ENCODE data around the gene TPRG1. TPM values are rescaled to one million over a fixed set of nuclear protein-coding genes. Genes with fewer than 3 reads are reported as not detected.

TPRG1 gene
- total RNA-seq, 1 experiment from 2014 or later, result 0.35 TPM

DNA sequence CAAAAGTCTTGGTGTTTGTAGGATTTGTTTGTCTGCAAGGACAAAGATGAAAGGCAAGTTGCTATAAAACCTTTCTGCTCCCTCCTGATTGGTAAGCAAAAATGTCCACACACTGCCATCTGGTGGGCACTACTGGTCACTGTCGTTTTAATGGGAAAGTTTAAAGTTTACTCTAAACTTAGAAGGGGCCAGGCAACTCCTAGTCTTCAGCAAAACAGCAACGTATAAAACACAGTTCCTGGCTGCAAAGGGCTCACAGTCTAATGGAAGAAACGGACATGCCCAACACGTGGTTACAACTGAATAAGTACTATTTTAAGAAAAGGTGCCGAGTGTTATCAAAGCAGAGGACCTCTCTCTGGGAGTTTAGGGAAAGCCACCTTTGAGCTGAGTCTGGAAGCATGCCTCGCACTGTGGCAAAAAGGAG lies 23.7 kb upstream of the TPRG1 start:
- H3K36me3 ChIP-seq (replicated peaks; ENCODE audit: control insufficient read depth, insufficient read depth, low read length), result no peaks in the 10 kb centered on the region
- H3K4me3 ChIP-seq (ENCODE audit: insufficient read depth, low read depth, low read length), result no peak overlapping the region
- DNase-seq, result peak; percentile 35
- H3K27me3 ChIP-seq (ENCODE audit: control insufficient read depth, insufficient read depth, low read length), result no peaks in the 10 kb centered on the region

- Histone ChIP-seq H3K4me3 (ENCODE audit: insufficient read depth, low read depth, low read length) (no peak overlapping the region), H3K36me3 (replicated peaks; ENCODE audit: control insufficient read depth, insufficient read depth, low read length) (no peaks in the 10 kb centered on the region), H3K27me3 (ENCODE audit: control insufficient read depth, insufficient read depth, low read length) (no peaks in the 10 kb centered on the region)
- DNase-seq, result no peak
These were observed 22.6 kb upstream of the TPRG1 start for GRCh38 chr3:189149203-189149602.

DNA sequence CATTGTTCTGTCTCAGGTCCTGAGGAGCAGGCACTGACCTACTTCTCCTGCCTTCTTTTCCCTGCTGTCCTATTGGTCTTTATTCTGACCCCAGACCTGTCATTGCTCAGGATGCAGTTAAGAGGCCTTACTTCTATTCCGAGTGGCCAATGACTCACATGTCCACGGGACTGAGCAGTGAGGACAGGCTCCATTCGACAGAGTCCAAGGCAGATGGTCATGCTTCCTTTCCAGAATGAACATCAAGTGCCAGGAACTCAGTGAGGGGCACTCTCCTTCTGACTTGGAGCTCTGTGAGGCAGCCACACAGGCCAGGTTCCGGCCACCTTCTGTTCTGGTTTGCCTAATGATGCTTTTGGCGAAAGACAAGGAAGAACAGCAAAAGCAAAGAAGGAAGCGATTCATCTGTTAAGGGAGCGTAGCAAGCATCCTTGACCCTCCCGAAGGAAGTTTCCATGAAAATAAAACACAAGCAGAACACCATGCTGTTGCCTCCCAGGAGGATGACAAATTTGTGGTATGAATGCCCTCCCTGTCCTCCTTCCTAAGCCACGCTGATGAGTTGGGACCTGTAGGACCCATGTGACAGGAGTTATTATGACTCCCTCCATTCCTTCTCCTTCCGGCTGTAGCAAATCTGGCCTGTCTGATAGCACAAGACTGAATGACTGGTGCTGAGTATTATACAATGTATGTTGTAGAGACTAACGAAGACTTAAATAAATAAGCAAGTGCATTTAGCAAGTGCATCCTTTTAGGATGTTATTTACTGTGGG lies 14.4 kb upstream of the TPRG1 start:
- Histone ChIP-seq H3K36me3 (replicated peaks; ENCODE audit: control insufficient read depth, insufficient read depth, low read length) (no peaks in the 10 kb centered on the region), H3K4me3 (ENCODE audit: insufficient read depth, low read depth, low read length) (no peak overlapping the region), H3K27me3 (ENCODE audit: control insufficient read depth, insufficient read depth, low read length) (no peaks in the 10 kb centered on the region)
- no peak for DNase-seq

GRCh38 chr3:189158034-189158433 lies 13.7 kb upstream of the TPRG1 start:
- H3K36me3 ChIP-seq (replicated peaks; ENCODE audit: control insufficient read depth, insufficient read depth, low read length), result no peaks in the 10 kb centered on the region
- DNase-seq, result no peak
- no peak overlapping the region for H3K4me3 ChIP-seq (ENCODE audit: insufficient read depth, low read depth, low read length)
- H3K27me3 ChIP-seq (ENCODE audit: control insufficient read depth, insufficient read depth, low read length), result no peaks in the 10 kb centered on the region

DNA sequence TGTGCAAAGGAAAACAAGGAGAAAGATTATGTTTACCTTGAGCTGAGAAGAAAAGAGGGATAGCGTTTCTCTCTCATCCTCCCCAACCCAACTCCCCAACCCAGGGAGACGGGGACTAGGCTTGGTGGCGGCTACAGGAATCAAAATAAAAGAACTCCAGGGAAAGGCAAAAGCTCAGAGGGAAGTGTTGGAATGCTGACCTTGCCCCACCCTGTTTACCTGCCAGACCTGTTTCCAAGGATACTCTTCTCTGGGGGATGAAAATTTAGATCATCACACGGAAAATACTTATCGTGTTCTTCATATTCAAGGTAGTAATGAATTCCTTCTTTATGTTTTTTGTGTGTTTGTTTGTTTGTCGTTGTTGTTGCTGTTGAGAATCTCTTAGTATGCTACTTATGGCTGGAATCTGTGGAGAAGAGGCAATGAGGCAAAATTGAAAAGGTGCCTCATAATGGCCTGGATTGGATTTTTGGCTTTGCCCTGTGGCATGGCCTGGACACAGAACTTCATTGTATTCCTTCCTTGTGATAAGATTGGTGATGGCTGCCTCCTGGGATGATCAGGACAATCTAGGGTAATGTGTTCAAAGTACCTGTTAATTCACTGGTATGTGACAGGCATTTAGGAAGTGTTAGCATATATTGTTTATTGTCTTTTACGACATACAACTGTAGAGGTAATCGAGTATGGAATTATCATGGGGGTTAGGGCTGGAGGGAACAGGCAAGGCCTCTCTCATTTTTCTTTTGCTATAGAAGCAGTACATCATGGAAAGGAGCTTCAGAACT lies 11.1 kb upstream of the TPRG1 start:
- no peak for DNase-seq
- no peaks in the 10 kb centered on the region for H3K36me3 ChIP-seq (replicated peaks; ENCODE audit: control insufficient read depth, insufficient read depth, low read length)
- no peak overlapping the region for H3K4me3 ChIP-seq (ENCODE audit: insufficient read depth, low read depth, low read length)
- no peaks in the 10 kb centered on the region for H3K27me3 ChIP-seq (ENCODE audit: control insufficient read depth, insufficient read depth, low read length)

- H3K27me3 ChIP-seq (ENCODE audit: control insufficient read depth, insufficient read depth, low read length), result no peaks in the 10 kb centered on the region
- no peak overlapping the region for H3K4me3 ChIP-seq (ENCODE audit: insufficient read depth, low read depth, low read length)
- no peak for DNase-seq
- H3K36me3 ChIP-seq (replicated peaks; ENCODE audit: control insufficient read depth, insufficient read depth, low read length), result no peaks in the 10 kb centered on the region
These were observed 6.6 kb upstream of the TPRG1 start for GRCh38 chr3:189165092-189165612.

- H3K36me3 ChIP-seq (replicated peaks; ENCODE audit: control insufficient read depth, insufficient read depth, low read length), result no peaks in the 10 kb centered on the region
- no peaks in the 10 kb centered on the region for H3K27me3 ChIP-seq (ENCODE audit: control insufficient read depth, insufficient read depth, low read length)
- H3K4me3 ChIP-seq (ENCODE audit: insufficient read depth, low read depth, low read length), result no peak overlapping the region
- no peak for DNase-seq
These were observed 5.5 kb upstream of the TPRG1 start for GRCh38 chr3:189166321-189166720.

GRCh38 chr3:189167027-189167766 lies 4.6 kb upstream of the TPRG1 start:
- H3K4me3 ChIP-seq (ENCODE audit: insufficient read depth, low read depth, low read length), result no peak overlapping the region
- no peaks in the 10 kb centered on the region for H3K36me3 ChIP-seq (replicated peaks; ENCODE audit: control insufficient read depth, insufficient read depth, low read length)
- H3K27me3 ChIP-seq (ENCODE audit: control insufficient read depth, insufficient read depth, low read length), result no peaks in the 10 kb centered on the region
- DNase-seq, result no peak

DNA sequence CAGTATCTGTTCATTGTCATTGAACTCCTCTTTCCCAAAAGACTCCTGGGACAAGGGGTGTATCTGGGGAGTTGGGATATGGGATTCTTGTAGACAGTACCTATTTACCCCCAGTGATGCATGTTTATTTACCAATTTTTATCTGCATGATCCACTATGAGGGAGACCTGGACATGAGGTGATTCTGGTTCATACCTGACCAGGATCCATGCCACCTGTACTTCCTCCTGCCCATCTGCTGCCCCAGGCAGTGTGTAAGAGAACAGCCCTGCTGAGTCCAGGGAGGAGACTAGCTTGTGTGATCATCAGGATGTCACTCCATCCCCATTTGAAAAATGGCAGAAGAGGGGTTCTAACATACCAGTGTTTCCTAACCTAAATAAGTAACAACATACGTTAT lies 3.1 kb upstream of the TPRG1 start:
- Histone ChIP-seq H3K4me3 (ENCODE audit: insufficient read depth, low read depth, low read length) (no peak overlapping the region), H3K27me3 (ENCODE audit: control insufficient read depth, insufficient read depth, low read length) (no peaks in the 10 kb centered on the region), H3K36me3 (replicated peaks; ENCODE audit: control insufficient read depth, insufficient read depth, low read length) (no peaks in the 10 kb centered on the region)
- no peak for DNase-seq

DNA sequence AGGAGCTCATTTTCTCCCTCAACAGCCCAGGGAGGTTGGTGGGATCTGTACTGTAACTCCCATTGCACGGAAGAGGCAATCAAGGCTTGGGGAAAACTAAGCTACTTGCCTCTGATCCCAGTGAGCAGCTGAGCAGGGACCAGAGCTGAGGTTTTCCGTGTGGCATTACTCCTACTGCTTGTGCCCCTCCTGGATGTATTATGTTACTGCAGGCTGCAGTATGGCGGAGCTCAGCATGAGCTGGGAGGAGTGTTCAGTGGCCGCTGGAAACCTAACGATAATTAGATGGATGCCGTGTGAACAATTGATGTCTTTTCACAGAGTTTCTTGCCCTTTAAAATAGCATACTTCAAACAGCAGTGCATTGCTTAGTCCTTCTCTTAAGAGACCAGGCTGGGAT lies 2.0 kb upstream of the TPRG1 start:
- H3K27me3 ChIP-seq (ENCODE audit: control insufficient read depth, insufficient read depth, low read length), result no peaks in the 10 kb centered on the region
- DNase-seq, result peak; percentile 46
- H3K36me3 ChIP-seq (replicated peaks; ENCODE audit: control insufficient read depth, insufficient read depth, low read length), result no peaks in the 10 kb centered on the region
- H3K4me3 ChIP-seq (ENCODE audit: insufficient read depth, low read depth, low read length), result no peak overlapping the region

GRCh38 chr3:189170559-189170958 lies 1.2 kb upstream of the TPRG1 start:
- no peak for DNase-seq
- no peaks in the 10 kb centered on the region for H3K27me3 ChIP-seq (ENCODE audit: control insufficient read depth, insufficient read depth, low read length)

DNA sequence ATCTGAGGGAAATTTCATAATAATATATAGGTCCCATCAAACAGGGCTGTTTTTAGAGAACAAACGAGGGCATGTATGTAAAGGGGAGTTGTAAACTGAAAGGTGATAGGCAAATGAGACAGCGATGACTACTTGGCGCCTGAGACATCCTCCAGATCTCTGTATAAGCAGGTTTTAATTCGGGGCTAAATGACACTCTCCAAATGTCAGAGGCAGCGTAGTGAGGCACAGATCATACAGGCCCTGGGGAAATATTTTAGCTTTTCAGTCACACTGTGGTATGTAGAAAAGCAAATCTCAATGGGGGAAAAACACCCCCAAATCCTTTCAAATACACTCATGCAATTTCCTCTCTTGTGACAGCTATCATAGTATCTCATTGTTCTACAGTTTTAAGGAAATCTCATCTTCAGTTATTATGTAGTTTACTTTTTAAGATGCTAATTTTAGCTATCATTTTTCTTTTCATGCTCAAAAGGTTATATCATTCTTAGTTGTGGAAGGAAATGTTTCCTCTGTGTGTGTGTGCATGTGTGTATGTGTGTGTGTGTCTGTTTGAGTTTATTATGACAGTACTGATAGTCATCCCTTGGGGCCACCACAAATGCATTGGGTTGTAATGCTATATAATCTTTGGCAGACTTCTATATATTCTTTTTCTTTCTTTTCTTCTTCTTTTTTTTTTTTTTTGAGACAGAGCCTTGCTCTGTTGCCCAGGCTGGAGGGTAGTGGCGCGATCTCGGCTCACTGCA lies 1.1 kb downstream of the TPRG1 start:
- Histone ChIP-seq H3K4me3 (ENCODE audit: insufficient read depth, low read depth, low read length) (no peak overlapping the region), H3K36me3 (replicated peaks; ENCODE audit: control insufficient read depth, insufficient read depth, low read length) (no peaks in the 10 kb centered on the region), H3K27me3 (ENCODE audit: control insufficient read depth, insufficient read depth, low read length) (no peaks in the 10 kb centered on the region)
- DNase-seq, result no peak

More at GRCh38 chr3:189170559-189170958, 1.2 kb upstream of the TPRG1 start:
- no peak overlapping the region for H3K4me3 ChIP-seq (ENCODE audit: insufficient read depth, low read depth, low read length)
- no peaks in the 10 kb centered on the region for H3K36me3 ChIP-seq (replicated peaks; ENCODE audit: control insufficient read depth, insufficient read depth, low read length)

GRCh38 chr3:189184566-189184965 lies 12.8 kb downstream of the TPRG1 start:
- Histone ChIP-seq H3K27me3 (ENCODE audit: control insufficient read depth, insufficient read depth, low read length) (no peaks in the 10 kb centered on the region), H3K36me3 (replicated peaks; ENCODE audit: control insufficient read depth, insufficient read depth, low read length) (no peaks in the 10 kb centered on the region), H3K4me3 (ENCODE audit: insufficient read depth, low read depth, low read length) (no peak overlapping the region)
- DNase-seq, result no peak

- DNase-seq, result no peak
- H3K4me3 ChIP-seq (ENCODE audit: insufficient read depth, low read depth, low read length), result no peak overlapping the region
- H3K36me3 ChIP-seq (replicated peaks; ENCODE audit: control insufficient read depth, insufficient read depth, low read length), result no peaks in the 10 kb centered on the region
- no peaks in the 10 kb centered on the region for H3K27me3 ChIP-seq (ENCODE audit: control insufficient read depth, insufficient read depth, low read length)
These were observed 14.3 kb downstream of the TPRG1 start for GRCh38 chr3:189186101-189186500.

Measured in H7 (cell line).